Panc1 (cell line): ENCODE results near the gene PRLR.

Experiments
- CTCF ChIP-seq: fragments of 450-650 bp; IDR thresholded peaks from 2 replicates; pipeline ENCODE4 v1.5.1; 2017; ENCODE audit warnings: mild to moderate bottlenecking
- SIN3A ChIP-seq: IDR thresholded peaks from 2 replicates; pipeline ENCODE4 v1.6.1; 2012; ENCODE audit warnings: low read depth, mild to moderate bottlenecking, low read length, moderate library complexity, borderline replicate concordance; ENCODE audit not compliant: insufficient read depth

DNA sequence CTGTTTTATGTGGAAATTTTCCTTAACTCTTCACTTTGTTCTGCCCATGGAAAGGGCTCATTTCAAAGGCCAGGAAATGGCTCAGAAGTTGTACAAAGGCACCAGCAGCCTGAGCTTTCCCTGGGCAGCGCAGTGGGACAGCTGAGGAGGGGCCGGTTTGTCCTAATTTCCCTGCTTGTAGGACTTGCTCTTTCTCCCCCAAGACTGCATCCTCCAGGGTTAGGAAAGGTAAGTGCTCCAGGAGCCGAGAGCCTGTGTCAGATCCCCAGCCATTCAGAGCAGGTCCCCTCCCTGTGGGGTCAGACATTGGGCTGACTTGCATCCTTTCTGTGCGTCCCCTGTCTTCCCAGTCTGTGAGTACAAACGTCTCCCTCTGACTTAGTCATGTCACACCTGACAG is 226.1 kb downstream of the PRLR start:
- TF ChIP-seq CTCF (no peak), SIN3A (no peak)
